Sigmoid colon (tissue), 4 donors: ENCODE data around the gene GBF1.

ENCODE experiments used
- EP300 ChIP-seq, 4 donors: sonication (generic); formaldehyde crosslinking; IDR thresholded peaks; one replicate each; pipeline ENCODE4 v1.6.1; 2017; ENCODE audit warnings: antibody characterized with exemption in 4 of 4
- POLR2A ChIP-seq, 2 donors: fragments of 450-650 bp; IDR thresholded peaks; one replicate each; pipeline ENCODE4 v1.6.1; 2016; ENCODE audit warnings: antibody characterized with exemption in 2 of 2, mild to moderate bottlenecking in 2 of 2, moderate library complexity in 2 of 2
- POLR2AphosphoS5 ChIP-seq, 4 donors: sonication (generic); formaldehyde crosslinking; IDR thresholded peaks; one replicate each; pipeline ENCODE4 v1.6.1; 2017; ENCODE audit warnings: antibody characterized with exemption in 4 of 4
- TF ChIP-seq, protein P1 (sequence below), 4 experiments: fragments of 450-650 bp in 3 of 4; fragments of 200-600 bp in 1 of 4; IDR thresholded peaks; one replicate each; pipeline ENCODE4 v1.5.1; 2016 to 2019; ENCODE audit warnings: antibody characterized with exemption in 4 of 4, mild to moderate bottlenecking in 3 of 4, moderate library complexity in 2 of 4

GRCh38 chr10:102396317-102396650, 151.0 kb downstream of the GBF1 start:
- TF ChIP-seq POLR2A (IDR thresholded peaks at IDR 0.05): no peak
- TF ChIP-seq, protein P1, sequence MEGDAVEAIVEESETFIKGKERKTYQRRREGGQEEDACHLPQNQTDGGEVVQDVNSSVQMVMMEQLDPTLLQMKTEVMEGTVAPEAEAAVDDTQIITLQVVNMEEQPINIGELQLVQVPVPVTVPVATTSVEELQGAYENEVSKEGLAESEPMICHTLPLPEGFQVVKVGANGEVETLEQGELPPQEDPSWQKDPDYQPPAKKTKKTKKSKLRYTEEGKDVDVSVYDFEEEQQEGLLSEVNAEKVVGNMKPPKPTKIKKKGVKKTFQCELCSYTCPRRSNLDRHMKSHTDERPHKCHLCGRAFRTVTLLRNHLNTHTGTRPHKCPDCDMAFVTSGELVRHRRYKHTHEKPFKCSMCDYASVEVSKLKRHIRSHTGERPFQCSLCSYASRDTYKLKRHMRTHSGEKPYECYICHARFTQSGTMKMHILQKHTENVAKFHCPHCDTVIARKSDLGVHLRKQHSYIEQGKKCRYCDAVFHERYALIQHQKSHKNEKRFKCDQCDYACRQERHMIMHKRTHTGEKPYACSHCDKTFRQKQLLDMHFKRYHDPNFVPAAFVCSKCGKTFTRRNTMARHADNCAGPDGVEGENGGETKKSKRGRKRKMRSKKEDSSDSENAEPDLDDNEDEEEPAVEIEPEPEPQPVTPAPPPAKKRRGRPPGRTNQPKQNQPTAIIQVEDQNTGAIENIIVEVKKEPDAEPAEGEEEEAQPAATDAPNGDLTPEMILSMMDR (IDR thresholded peaks at IDR 0.05): no peak
- no peak for TF ChIP-seq EP300 (IDR thresholded peaks at IDR 0.05)
- no peak for TF ChIP-seq POLR2AphosphoS5 (IDR thresholded peaks at IDR 0.05)
